Measurements from ENCODE around the gene POLR1H.
A peak's percentile ranks its signal among the peaks of the same experiment; 100 is the strongest.

The POLR1H gene

GRCh38 chr6:30097902-30098768, 37.1 kb downstream of the POLR1H start:
- no peak for DNase-seq

GRCh38 chr6:30100154-30100553, 39.1 kb downstream of the POLR1H start:
- no peak for DNase-seq

- no peak for DNase-seq
Observed at GRCh38 chr6:30100585-30101443, 39.7 kb downstream of the POLR1H start.

- DNase-seq, result peak; percentile 47
Observed at GRCh38 chr6:30101444-30102413, 40.7 kb downstream of the POLR1H start.

DNA sequence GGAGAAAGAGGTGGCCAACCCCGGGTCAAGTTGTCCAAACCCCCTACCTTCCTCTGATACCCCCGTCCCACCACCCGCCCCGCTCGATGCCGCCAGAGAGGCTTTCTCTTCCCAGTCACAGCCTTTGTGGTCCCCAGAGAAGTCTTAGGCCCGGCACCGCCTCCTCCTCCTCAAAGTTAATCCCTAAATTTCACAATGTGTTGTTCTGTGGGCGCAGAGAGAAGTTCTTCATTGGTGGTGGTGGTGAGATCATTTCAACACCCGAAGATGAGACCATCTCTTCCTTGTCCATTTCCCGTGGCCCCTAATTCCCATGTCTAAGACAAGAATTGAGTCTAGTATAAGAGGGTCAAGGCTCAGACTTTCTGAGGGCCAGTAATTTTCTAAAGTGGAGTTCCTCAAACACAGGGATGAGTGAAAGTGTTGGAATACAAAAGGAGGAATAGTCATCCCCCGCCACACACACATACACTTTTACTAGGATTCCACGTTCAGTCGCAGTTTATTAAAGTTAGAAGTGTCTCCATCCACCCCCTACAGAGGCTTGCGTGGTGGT, 41.4 kb downstream of the POLR1H start:
- DNase-seq, result no peak

DNA sequence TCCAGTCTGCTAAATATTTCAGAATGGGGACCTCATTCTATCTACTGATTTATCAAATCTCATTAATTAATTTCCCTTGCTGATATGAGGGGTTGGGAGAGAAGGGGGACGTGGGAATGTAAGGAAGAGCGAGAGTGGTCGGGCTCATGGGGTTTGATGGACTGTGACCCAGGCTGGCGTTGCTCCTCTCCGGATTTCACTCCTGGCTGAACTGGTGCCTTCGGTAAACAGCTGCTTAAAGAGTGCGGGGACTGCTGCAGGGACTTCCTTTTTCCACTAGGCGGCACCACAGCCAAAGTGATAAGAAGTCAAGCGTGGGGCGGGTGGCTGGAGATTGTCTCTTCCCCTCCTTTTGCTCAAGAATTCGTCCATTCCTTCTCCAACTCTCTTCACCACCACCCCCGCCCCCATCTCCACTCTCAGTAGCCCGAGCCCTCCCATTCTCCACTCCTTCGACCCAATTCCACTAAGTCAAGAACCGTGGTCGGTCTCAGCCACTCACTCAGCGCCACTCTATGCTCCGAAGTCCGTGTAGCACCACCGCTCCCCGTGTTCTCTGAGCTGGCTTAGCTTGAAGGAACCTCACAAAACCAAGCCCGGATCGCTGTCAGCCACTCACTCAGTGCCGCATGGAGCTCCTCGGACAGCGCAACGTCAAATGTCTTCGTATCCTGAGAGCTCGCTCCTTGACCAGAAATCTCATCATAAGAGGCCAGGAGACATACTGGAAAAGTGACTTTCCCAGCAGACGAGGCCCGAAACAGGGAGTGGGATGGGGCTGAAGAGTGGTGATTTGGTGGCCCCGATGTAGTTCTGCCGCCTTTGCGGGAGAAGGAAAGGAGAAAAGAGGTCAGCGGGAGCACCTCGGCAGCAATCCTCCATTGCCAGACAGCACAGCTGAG, 42.2 kb downstream of the POLR1H start:
- DNase-seq, result peak; percentile 85

GRCh38 chr6:30103872-30104179, 42.8 kb downstream of the POLR1H start:
- DNase-seq, result no peak

DNA sequence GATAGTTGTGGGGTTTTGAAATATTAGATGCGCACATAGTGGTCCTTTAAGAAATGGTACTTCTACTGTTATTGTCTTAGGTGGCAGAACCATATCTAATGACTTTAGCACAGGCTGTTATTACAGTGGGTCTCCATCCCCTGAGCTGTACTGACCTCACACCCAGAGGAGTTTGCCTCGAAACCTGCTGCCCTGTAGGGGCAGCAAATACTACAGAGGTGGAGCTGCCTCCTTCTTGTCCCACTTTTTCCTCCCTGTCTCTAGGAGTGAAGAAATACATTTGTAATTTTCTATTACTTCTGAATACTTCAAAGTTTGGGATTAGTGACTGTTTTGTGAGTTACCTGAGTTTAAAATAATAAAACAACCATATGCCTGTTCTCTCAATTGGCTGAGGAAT, 43.6 kb downstream of the POLR1H start:
- no peak for DNase-seq

DNA sequence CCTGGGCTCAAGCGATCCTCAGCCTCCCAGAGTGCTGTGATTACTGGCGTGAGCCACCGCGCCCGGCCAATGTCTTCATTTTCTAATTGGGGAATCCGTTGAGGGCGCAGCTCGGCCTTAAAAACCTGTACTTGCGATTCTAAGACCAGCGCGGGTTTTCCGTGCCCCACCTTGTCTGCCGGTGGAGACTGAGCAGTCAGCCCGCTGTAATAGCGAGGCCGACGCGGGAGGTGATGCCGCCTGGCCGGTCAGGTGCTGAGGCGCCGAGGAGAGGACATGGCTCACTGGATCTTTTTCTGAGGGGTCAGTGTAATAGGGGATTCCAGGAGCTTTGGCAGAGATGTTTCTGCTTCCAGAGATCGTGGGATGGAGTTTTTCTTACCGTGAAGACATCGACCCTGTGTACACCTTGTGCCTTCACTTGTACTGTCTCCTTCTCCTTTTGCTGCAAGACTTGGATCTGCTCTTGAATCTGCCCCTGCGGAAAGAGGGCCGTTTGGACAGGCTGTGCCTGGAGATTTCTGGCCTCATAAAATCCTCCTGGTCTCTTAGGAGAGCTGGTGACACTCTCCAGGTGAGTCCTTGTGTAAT, 50.3 kb downstream of the POLR1H start:
- DNase-seq, result no peak

DNA sequence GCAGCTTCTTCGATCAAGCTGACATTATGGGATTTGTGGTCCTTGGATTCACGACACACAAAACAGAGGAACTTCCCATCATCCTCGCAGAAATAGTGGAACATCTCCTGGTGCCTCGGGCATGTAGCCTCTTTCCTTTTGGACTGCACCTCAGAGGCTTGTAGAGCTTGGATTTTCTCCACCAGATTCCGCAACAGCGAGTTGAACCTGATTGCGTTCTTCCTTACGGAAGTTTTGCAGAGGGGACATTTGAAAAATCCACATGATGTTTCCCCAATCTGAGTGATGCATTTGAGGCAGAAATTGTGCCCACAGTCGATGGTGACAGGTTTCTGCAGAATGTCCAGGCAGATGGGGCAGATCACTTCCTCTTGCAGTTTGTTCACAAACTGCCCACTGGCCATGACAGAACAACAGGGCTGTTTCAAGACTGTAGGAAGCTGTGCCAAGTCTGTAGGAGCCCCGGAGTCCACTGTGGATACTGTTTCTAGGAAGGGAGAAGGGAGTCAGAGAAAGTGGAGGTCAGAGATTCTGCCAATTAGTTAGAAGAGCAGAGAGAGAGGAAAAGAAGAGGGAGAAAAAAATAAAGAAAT, 51.4 kb downstream of the POLR1H start:
- no peak for DNase-seq

GRCh38 chr6:30113003-30113759, 52.1 kb downstream of the POLR1H start, which contains the start of gene TRIM31:
Gene TRIM31 (minus strand): TSS chr6:30113090. CDS start chr6:30112805, 285 bp downstream.
- DNase-seq, result no peak

GRCh38 chr6:30113841-30114240, 52.8 kb downstream of the POLR1H start:
- no peak for DNase-seq

All from NCI-H748 treated with DMSO at 0.1 percent for 48 hours (cell line).